Activated CD4-positive, alpha-beta T cell treated with anti-CD3 and anti-CD28 coated beads for 48 hours (primary cell): ENCODE measurements around the gene TELO2.
"Not testable (repeated sequence)": the region's sequence is repeated elsewhere in the genome, so short reads cannot be mapped to it uniquely, and the experiment has no call there.

Source experiments
- DNase-seq: peaks from one replicate; pipeline ENCODE4 v3.0.0-alpha.2; 2020

The TELO2 gene

GRCh38 chr16:1458336-1458976, 34.7 kb upstream of the TELO2 start:
- DNase-seq: peak; percentile 66

GRCh38 chr16:1458977-1459341, 34.2 kb upstream of the TELO2 start:
- DNase-seq: no peak

- no peak for DNase-seq
These were observed 33.2 kb upstream of the TELO2 start for GRCh38 chr16:1459967-1460366.

- DNase-seq: no peak
These were observed 32.5 kb upstream of the TELO2 start for GRCh38 chr16:1460602-1461138.

- no peak for DNase-seq
These were observed 32.0 kb upstream of the TELO2 start for GRCh38 chr16:1461146-1461545.

GRCh38 chr16:1464196-1464893, 28.8 kb upstream of the TELO2 start:
- DNase-seq: no peak

- DNase-seq: no peak
These were observed 28.1 kb upstream of the TELO2 start for GRCh38 chr16:1464894-1465566.

GRCh38 chr16:1465567-1465915, 27.6 kb upstream of the TELO2 start:
- DNase-seq: no peak

GRCh38 chr16:1466054-1466453, 27.1 kb upstream of the TELO2 start:
- no peak for DNase-seq

- DNase-seq: no peak
These were observed 26.1 kb upstream of the TELO2 start for GRCh38 chr16:1466968-1467521.

- no peak for DNase-seq
These were observed 24.7 kb upstream of the TELO2 start for GRCh38 chr16:1468426-1468810.

- not testable (repeated sequence) for DNase-seq
These were observed 24.0 kb upstream of the TELO2 start for GRCh38 chr16:1469141-1469540.

- DNase-seq: no peak
These were observed 23.4 kb upstream of the TELO2 start for GRCh38 chr16:1469693-1470201.

GRCh38 chr16:1470481-1471251, 22.5 kb upstream of the TELO2 start:
- DNase-seq: no peak

GRCh38 chr16:1471569-1472194, 21.5 kb upstream of the TELO2 start:
- no peak for DNase-seq

GRCh38 chr16:1472974-1473373, 20.2 kb upstream of the TELO2 start:
- no peak for DNase-seq

- no peak for DNase-seq
These were observed 18.9 kb upstream of the TELO2 start for GRCh38 chr16:1474082-1474795.

- peak; percentile 93 for DNase-seq
These were observed 18.2 kb upstream of the TELO2 start, which contains the start of gene CLCN7 for GRCh38 chr16:1474796-1475551. Gene CLCN7 (minus strand): TSS chr16:1475028. CDS start chr16:1474974, 54 bp downstream.

GRCh38 chr16:1475552-1476114, 17.5 kb upstream of the TELO2 start:
- no peak for DNase-seq

GRCh38 chr16:1477033-1477432, 16.1 kb upstream of the TELO2 start:
- no peak for DNase-seq
